H9 (cell line): ENCODE results near the gene DPM3. TPM values are rescaled to one million over a fixed set of nuclear protein-coding genes. Genes with fewer than 3 reads are reported as not detected.

Experiments
- DNase-seq: peaks from one replicate; pipeline ENCODE4 v3.0.0-alpha.2; 2017
- H2AFZ ChIP-seq: one replicate; pipeline ENCODE4 v1.6.1; 2013; ENCODE audit warnings: mild to moderate bottlenecking, low read length, control low read depth, moderate library complexity
- H2AK5ac ChIP-seq: 2 replicates; pipeline ENCODE4 v1.6.1; 2013; ENCODE audit warnings: low read length, control low read depth, mixed read lengths; ENCODE audit not compliant: insufficient read length
- H2BK120ac ChIP-seq: one replicate; pipeline ENCODE4 v1.6.1; 2013; ENCODE audit warnings: low read depth, mild to moderate bottlenecking, low read length, control low read depth, inconsistent platforms; ENCODE audit not compliant: poor library complexity, severe bottlenecking
- H2BK12ac ChIP-seq: 2 replicates; pipeline ENCODE4 v1.6.1; 2013; ENCODE audit warnings: low read length, control low read depth, mixed read lengths, low read depth; ENCODE audit not compliant: insufficient read length
- H2BK15ac ChIP-seq: 2 replicates; pipeline ENCODE4 v1.6.1; 2013; ENCODE audit warnings: low read depth, low read length, control low read depth
- H2BK20ac ChIP-seq: one replicate; pipeline ENCODE4 v1.6.1; 2013; ENCODE audit warnings: low read depth, mild to moderate bottlenecking, low read length, control low read depth, inconsistent platforms; ENCODE audit not compliant: poor library complexity, severe bottlenecking
- H2BK5ac ChIP-seq: 2 replicates; pipeline ENCODE4 v1.6.1; 2013; ENCODE audit warnings: low read length, control low read depth, mixed read lengths; ENCODE audit not compliant: insufficient read length
- H3K14ac ChIP-seq: 2 replicates; pipeline ENCODE4 v1.6.1; 2013; ENCODE audit warnings: low read length, control low read depth; ENCODE audit not compliant: insufficient read depth
- H3K18ac ChIP-seq: 2 replicates; pipeline ENCODE4 v1.6.1; 2013; ENCODE audit warnings: low read depth, mild to moderate bottlenecking, mixed read lengths, low read length, control low read depth; ENCODE audit not compliant: insufficient read length
- H3K23ac ChIP-seq: 2 replicates; pipeline ENCODE4 v1.6.1; 2013; ENCODE audit warnings: low read length, control low read depth, mixed read lengths, low read depth; ENCODE audit not compliant: insufficient read length
- H3K23me2 ChIP-seq: 2 replicates; pipeline ENCODE4 v1.6.1; 2013; ENCODE audit warnings: low read depth, mild to moderate bottlenecking, mixed read lengths, low read length, control low read depth; ENCODE audit not compliant: insufficient read length, poor library complexity, severe bottlenecking
- H3K27ac ChIP-seq: 2 replicates; pipeline ENCODE4 v1.5.1; 2013; ENCODE audit warnings: low read length, control low read depth, mixed read lengths, low read depth; ENCODE audit not compliant: insufficient read length
- H3K27me3 ChIP-seq: 2 replicates; pipeline ENCODE4 v1.6.1; 2013; ENCODE audit warnings: low read length, control low read depth, inconsistent platforms; ENCODE audit not compliant: insufficient read depth
- H3K4ac ChIP-seq: 2 replicates; pipeline ENCODE4 v1.6.1; 2013; ENCODE audit warnings: low read depth, mild to moderate bottlenecking, control low read depth, inconsistent platforms, low read length, moderate library complexity
- H3K4me1 ChIP-seq: 2 replicates; pipeline ENCODE4 v1.6.1; 2013; ENCODE audit warnings: low read length, control low read depth, inconsistent platforms; ENCODE audit not compliant: insufficient read depth
- H3K4me2 ChIP-seq: 2 replicates; pipeline ENCODE4 v1.6.1; 2013; ENCODE audit warnings: low read length, control low read depth, mixed read lengths; ENCODE audit not compliant: insufficient read length, insufficient read depth
- H3K56ac ChIP-seq: 2 replicates; pipeline ENCODE4 v1.6.1; 2013; ENCODE audit warnings: low read depth, mild to moderate bottlenecking, mixed read lengths, low read length, control low read depth; ENCODE audit not compliant: insufficient read length
- H3K79me1 ChIP-seq: 2 replicates; pipeline ENCODE4 v1.6.1; 2013; ENCODE audit warnings: low read depth, mild to moderate bottlenecking, moderate library complexity, low read length, control low read depth, inconsistent platforms; ENCODE audit not compliant: insufficient read depth, poor library complexity, severe bottlenecking
- H3K79me2 ChIP-seq: 2 replicates; pipeline ENCODE4 v1.6.1; 2013; ENCODE audit warnings: low read length, control low read depth, inconsistent platforms; ENCODE audit not compliant: insufficient read depth
- H3K9ac ChIP-seq: 2 replicates; pipeline ENCODE4 v1.6.1; 2013; ENCODE audit warnings: low read length, control low read depth, mixed read lengths; ENCODE audit not compliant: insufficient read length; ENCODE audit errors: extremely low read depth
- H3K9me3 ChIP-seq: one replicate; pipeline ENCODE4 v1.6.1; 2013; ENCODE audit warnings: low read depth, low read length, inconsistent platforms; ENCODE audit not compliant: control insufficient read depth
- H3T11ph ChIP-seq: one replicate; pipeline ENCODE4 v1.6.1; 2013; ENCODE audit warnings: mild to moderate bottlenecking, low read length, control low read depth, inconsistent platforms
- H4K20me1 ChIP-seq: one replicate; pipeline ENCODE4 v1.6.1; 2013; ENCODE audit not compliant: control insufficient read depth, insufficient read length, insufficient read depth
- H4K5ac ChIP-seq: 2 replicates; pipeline ENCODE4 v1.6.1; 2013; ENCODE audit warnings: low read depth, mild to moderate bottlenecking, mixed read lengths, low read length, control low read depth; ENCODE audit not compliant: insufficient read length
- H4K8ac ChIP-seq: replicated peaks from 2 replicates; pipeline ENCODE4 v1.6.1; 2013; ENCODE audit warnings: low read length, control low read depth, mixed read lengths, low read depth; ENCODE audit not compliant: insufficient read length
- H4K91ac ChIP-seq: 2 replicates; pipeline ENCODE4 v1.6.1; 2013; ENCODE audit warnings: low read depth, mild to moderate bottlenecking, moderate library complexity, mixed read lengths, low read length, control low read depth; ENCODE audit not compliant: insufficient read length
- H3K27ac Mint-ChIP-seq, 3 experiments: 2 replicates in 2 of 3; 3 replicates in 1 of 3; pipeline ENCODE4 v1.8.0; 2020 to 2021; ENCODE audit warnings: mixed read lengths in 3 of 3, mild to moderate bottlenecking in 1 of 3, moderate library complexity in 1 of 3
- H3K27me3 Mint-ChIP-seq: 2 replicates; pipeline ENCODE4 v1.8.0; 2021; ENCODE audit warnings: low read depth, mild to moderate bottlenecking, moderate library complexity, mixed read lengths
- H3K36me3 Mint-ChIP-seq, 3 experiments: 2 replicates in 2 of 3; 3 replicates in 1 of 3; pipeline ENCODE4 v1.8.0; 2020 to 2021; ENCODE audit warnings: low read depth in 3 of 3, mixed read lengths in 3 of 3; ENCODE audit not compliant: insufficient read depth in 1 of 3
- H3K4me1 Mint-ChIP-seq, 2 experiments: 2 replicates each; pipeline ENCODE4 v1.8.0; 2020; ENCODE audit warnings: mixed read lengths in 2 of 2
- H3K4me3 Mint-ChIP-seq, 2 experiments: 2 replicates in 1 of 2; 3 replicates in 1 of 2; pipeline ENCODE4 v1.8.0; 2020 to 2021; ENCODE audit warnings: mild to moderate bottlenecking in 2 of 2, mixed read lengths in 2 of 2, moderate library complexity in 1 of 2
- H3K9me3 Mint-ChIP-seq, 2 experiments: 2 replicates in 1 of 2; 3 replicates in 1 of 2; pipeline ENCODE4 v1.8.0; 2020; ENCODE audit warnings: mild to moderate bottlenecking in 2 of 2, mixed read lengths in 2 of 2, moderate library complexity in 1 of 2
- CTCF ChIP-seq: fragments of 200-600 bp; sonication (generic); conservative IDR thresholded peaks from 3 replicates; pipeline ENCODE4 v1.8.0; 2021; ENCODE audit warnings: antibody characterized with exemption, mild to moderate bottlenecking
- WGBS: extraction: QIAGEN DNeasy Blood & Tissue Kit; methylation state at CpG from one replicate; pipeline ENCODE4 v1.1.7; 2013; ENCODE audit warnings: missing lambda C conversion rate, low lambda C conversion rate, mixed read lengths; ENCODE audit not compliant: insufficient read length; ENCODE audit errors: extremely low coverage; 5-methylcytosine and 5-hydroxymethylcytosine counted together
- total RNA-seq: library from RNA; stranded (reverse); gene quantifications from 2 replicates; pipeline ENCODE4 v1.2.1, GENCODE V29; 2021

The DPM3 gene
- total RNA-seq, 1 experiment from 2014 or later = 48.5 TPM

GRCh38 chr1:155187456-155187891 lies 47.1 kb upstream of the DPM3 start:
- Histone ChIP-seq H4K5ac (no peak overlapping the region), H3K79me1 (no peaks in the 10 kb centered on the region), H3K27me3 (no peaks in the 10 kb centered on the region), H2BK20ac (no peak overlapping the region), H2AFZ (no peak overlapping the region), H3K23ac (no peak overlapping the region), H3K56ac (no peak overlapping the region), H3K27ac (no peak overlapping the region), H3K23me2 (no peaks in the 10 kb centered on the region), H3T11ph (no peak overlapping the region), H4K91ac (no peak overlapping the region), H3K4me2 (no peak overlapping the region), H3K9ac (no peak overlapping the region), H2BK120ac (no peak overlapping the region), H3K9me3 (no peaks in the 10 kb centered on the region), H2BK12ac (no peak overlapping the region), H4K8ac (no peak overlapping the region), H2BK15ac (no peak overlapping the region), H3K4me1 (peaks cover 3% of the 10 kb centered on the region), H3K79me2 (no peaks in the 10 kb centered on the region), H2BK5ac (no peak overlapping the region), H3K18ac (no peak overlapping the region), H4K20me1 (no peaks in the 10 kb centered on the region), H3K14ac (no peak overlapping the region), H2AK5ac (no peak overlapping the region), H3K4ac (no peak overlapping the region)
- TF ChIP-seq CTCF = no peak
- DNase-seq = no peak
- peaks cover 0 to 2% of the 10 kb centered on the region in 2 experiments; a peak in 1 of 5 replicates for H3K9me3 Mint-ChIP-seq
- H3K36me3 Mint-ChIP-seq = peaks cover 3 to 21% (median 17%) of the 10 kb centered on the region in 3 experiments; a peak in 6 of 7 replicates
- H3K27me3 Mint-ChIP-seq = peaks cover 3% of the 10 kb centered on the region
- H3K4me3 Mint-ChIP-seq = no peak overlapping the region; a peak in 1 of 5 replicates
- H3K4me1 Mint-ChIP-seq = peaks cover 23 to 38% of the 10 kb centered on the region in 2 experiments
- WGBS = no CpG with 5 or more reads among the region's 16 CpGs
- H3K27ac Mint-ChIP-seq = peak overlapping the region in 2 of 3 experiments; percentile 17 to 82; a peak in 3 of 7 replicates
